AG04449 (cell line): ENCODE measurements around the gene GNPTAB.
"Not testable (repeated sequence)": the region's sequence is repeated elsewhere in the genome, so short reads cannot be mapped to it uniquely, and the experiment has no call there.

Source experiments
- CTCF ChIA-PET: fragments of 350-600 bp; formaldehyde crosslinking; extraction: SDS; loops from one replicate; lab custom pipeline; 2021; ENCODE audit warnings: antibody characterized with exemption; lab: Yijun Ruan, JAX
- POLR2A ChIA-PET: fragments of 400-600, 350-600 bp; formaldehyde crosslinking; extraction: SDS; loops from one replicate; lab custom pipeline; 2020; ENCODE audit warnings: antibody characterized with exemption, inconsistent platforms; lab: Yijun Ruan, JAX
- DNase-seq: peaks from one replicate; pipeline ENCODE4 v3.0.0-alpha.2; 2010; ENCODE audit warnings: low read depth, low spot score
- H3K4me3 ChIP-seq: 2 replicates; pipeline ENCODE4 v1.5.1; 2011; ENCODE audit warnings: low read depth, mild to moderate bottlenecking, control low read depth, low read length
- CTCF ChIP-seq: IDR thresholded peaks from one replicate; pipeline ENCODE4 v1.5.1; 2011; ENCODE audit warnings: mild to moderate bottlenecking, moderate library complexity, low read length, control low read depth, inconsistent platforms; ENCODE audit not compliant: insufficient read depth; ENCODE audit errors: missing control alignments

Gene GNPTAB

GRCh38 chr12:101738920-101739665 lies 91.7 kb downstream of the GNPTAB start, which contains the start of gene SYCP3:
Gene SYCP3 (minus strand): TSS chr12:101739462. CDS start chr12:101737935, 1,527 bp downstream.
- no peak for TF ChIP-seq CTCF
- ChIA-PET CTCF (no interaction called here), POLR2A (no interaction called here)
- no peak for DNase-seq
- H3K4me3 ChIP-seq: no peak within 1 kb of the TSS

- POLR2A ChIA-PET: no interaction called here
- H3K4me3 ChIP-seq: no peak overlapping the region
- TF ChIP-seq CTCF: no peak
- CTCF ChIA-PET: no interaction called here
- no peak for DNase-seq
Measured at GRCh38 chr12:101737476-101737875, 93.3 kb downstream of the GNPTAB start.

DNA sequence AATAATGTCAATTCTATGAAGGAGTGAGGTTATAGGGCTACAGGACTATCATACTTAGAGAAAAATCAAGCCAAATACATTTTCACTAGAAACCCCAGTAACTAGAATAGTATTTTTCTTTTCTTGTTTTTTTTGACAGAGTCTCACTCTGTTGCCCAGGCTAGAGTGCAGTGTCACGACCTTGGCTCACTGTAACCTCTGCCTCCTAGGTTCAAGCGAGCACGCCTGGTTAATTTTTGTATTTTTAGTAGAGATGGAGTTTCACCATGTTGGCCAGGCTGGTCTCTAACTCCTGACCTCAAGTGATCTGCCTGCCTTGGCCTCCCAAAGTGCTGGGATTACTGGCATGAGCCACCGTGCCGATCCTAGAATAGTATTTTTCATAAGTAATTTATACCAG lies 96.3 kb downstream of the GNPTAB start:
- CTCF ChIA-PET: interaction anchor here (0.6 kb wide), 1 partner anchor 156 kb away, joined by 3 read pairs; no protein-coding TSS in a partner anchor
- DNase-seq, POLR2A ChIA-PET, H3K4me3 ChIP-seq: not testable (repeated sequence)

DNA sequence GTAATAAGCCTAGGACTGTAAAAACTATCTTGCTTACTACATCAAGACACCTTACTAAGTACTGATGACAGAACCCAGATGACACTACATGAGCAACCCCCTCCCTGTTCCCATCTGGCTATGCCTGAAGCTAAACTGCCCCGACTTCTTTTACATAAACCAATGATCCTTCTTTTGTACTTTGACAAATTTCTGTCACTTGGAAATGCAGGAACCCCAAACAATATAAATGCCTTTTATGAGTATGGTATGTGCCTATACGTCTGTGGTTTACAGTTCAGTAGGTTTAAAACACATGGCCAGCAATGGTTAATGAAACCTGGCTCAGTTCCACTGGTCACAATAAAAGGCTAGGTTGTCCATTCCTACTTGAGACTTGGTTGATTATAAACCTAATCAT lies 97.6 kb downstream of the GNPTAB start:
- CTCF ChIA-PET: no interaction called here
- H3K4me3 ChIP-seq: no peak overlapping the region
- POLR2A ChIA-PET: no interaction called here
- no peak for DNase-seq
- no peak for TF ChIP-seq CTCF

- DNase-seq: no peak
- CTCF ChIA-PET: no interaction called here
- no peak overlapping the region for H3K4me3 ChIP-seq
- TF ChIP-seq CTCF: no peak
- POLR2A ChIA-PET: no interaction called here
Measured at GRCh38 chr12:101732318-101732717, 98.4 kb downstream of the GNPTAB start.

- no peak overlapping the region for H3K4me3 ChIP-seq
- no peak for TF ChIP-seq CTCF
- POLR2A ChIA-PET: no interaction called here
- no peak for DNase-seq
- CTCF ChIA-PET: no interaction called here
Measured at GRCh38 chr12:101729842-101730241, 100.9 kb downstream of the GNPTAB start.

DNA sequence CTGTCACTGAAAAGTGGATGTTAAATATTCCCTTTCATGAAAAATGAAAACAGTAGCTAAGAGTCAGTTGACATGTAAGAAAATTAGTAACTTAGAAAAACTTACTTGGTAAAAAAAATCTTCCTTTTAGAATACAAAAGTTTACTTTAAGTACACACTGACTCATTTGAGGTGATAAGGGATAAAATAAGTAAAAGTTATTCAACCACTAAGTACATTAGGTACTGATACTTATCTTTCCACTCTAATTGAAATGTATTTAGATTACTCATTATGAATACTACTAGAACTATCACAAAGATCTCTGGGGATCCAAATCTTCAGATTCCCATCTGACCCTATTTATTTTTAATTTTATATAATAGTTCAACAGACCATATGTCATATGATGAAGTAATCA lies 103.7 kb downstream of the GNPTAB start:
- H3K4me3 ChIP-seq: no peak overlapping the region
- ChIA-PET POLR2A (no interaction called here), CTCF (no interaction called here)
- DNase-seq: no peak
- TF ChIP-seq CTCF: no peak
